IMR-90 (cell line): ENCODE measurements around the gene SCRN2. TPM values are rescaled to one million over a fixed set of nuclear protein-coding genes. Genes with fewer than 3 reads are reported as not detected.

Source experiments
- ATAC-seq: fragments of 200-7000 bp; cut with Tn5 transposase; 2 replicates; pipeline ENCODE4 v1.9.1; 2020; ENCODE audit warnings: low read depth, mild to moderate bottlenecking, moderate library complexity
- BruUV-seq: library from RNA; stranded (reverse); fragments of 400-500 nt; replicated peaks from 2 replicates; lab custom pipeline; 2021; lab: Mats Ljungman, UMichigan
- CTCF ChIA-PET: fragments of 300-600 bp; formaldehyde crosslinking; extraction: SDS; loops from one replicate; lab custom pipeline; 2021; ENCODE audit warnings: antibody characterized with exemption; lab: Yijun Ruan, JAX
- POLR2A ChIA-PET: fragments of 300-600 bp; sonication (Branson Sonifier 250); formaldehyde crosslinking; loops from one replicate; lab custom pipeline; 2022; ENCODE audit warnings: antibody characterized with exemption; ENCODE audit not compliant: unreplicated experiment; lab: Charles Lee
- DNase-seq: peaks from one replicate; pipeline ENCODE4 v3.0.0; 2013
- H2AFZ ChIP-seq: replicated peaks from 2 replicates; pipeline ENCODE3; 2013; ENCODE audit warnings: low read length, mild to moderate bottlenecking; ENCODE audit not compliant: poor library complexity
- H2AK5ac ChIP-seq: 2 replicates; pipeline ENCODE4 v1.6.1; 2013; ENCODE audit warnings: low read depth, low read length, inconsistent platforms
- H2AK9ac ChIP-seq: replicated peaks from 2 replicates; pipeline ENCODE3; 2013; ENCODE audit warnings: mild to moderate bottlenecking, low read depth, low read length, moderate library complexity; ENCODE audit not compliant: poor library complexity
- H2BK120ac ChIP-seq: 2 replicates; pipeline ENCODE4 v1.6.1; 2013; ENCODE audit warnings: low read depth, low read length, inconsistent platforms
- H2BK15ac ChIP-seq: 3 replicates; pipeline ENCODE4 v1.6.1; 2013; ENCODE audit warnings: low read depth, low read length, inconsistent platforms
- H2BK20ac ChIP-seq: 2 replicates; pipeline ENCODE4 v1.6.1; 2013; ENCODE audit warnings: low read depth, mild to moderate bottlenecking, inconsistent platforms, low read length, moderate library complexity
- H2BK5ac ChIP-seq: 2 replicates; pipeline ENCODE4 v1.6.1; 2013; ENCODE audit warnings: mild to moderate bottlenecking, low read depth, low read length, inconsistent platforms; ENCODE audit not compliant: poor library complexity, severe bottlenecking
- H3K14ac ChIP-seq: replicated peaks from 2 replicates; pipeline ENCODE4 v1.6.1; 2013; ENCODE audit warnings: low read depth, low read length, inconsistent platforms
- H3K18ac ChIP-seq: 2 replicates; pipeline ENCODE4 v1.6.1; 2013; ENCODE audit warnings: low read depth, low read length, control low read depth
- H3K23ac ChIP-seq: 2 replicates; pipeline ENCODE4 v1.6.1; 2013; ENCODE audit warnings: low read depth, low read length, inconsistent platforms
- H3K27ac ChIP-seq: 2 replicates; pipeline ENCODE4 v1.5.1; 2013; ENCODE audit warnings: mild to moderate bottlenecking, control low read depth, low read length; ENCODE audit not compliant: insufficient read depth
- H3K27me3 ChIP-seq: 2 replicates; pipeline ENCODE4 v1.6.1; 2013; ENCODE audit warnings: low read length; ENCODE audit not compliant: control insufficient read depth, insufficient read depth
- H3K36me3 ChIP-seq: 2 replicates; pipeline ENCODE4 v1.6.1; 2013; ENCODE audit warnings: low read length, mixed read lengths; ENCODE audit not compliant: control insufficient read depth, insufficient read depth
- H3K4ac ChIP-seq: 2 replicates; pipeline ENCODE4 v1.6.1; 2013; ENCODE audit warnings: low read depth, low read length, inconsistent platforms
- H3K4me1 ChIP-seq: 2 replicates; pipeline ENCODE4 v1.6.1; 2013; ENCODE audit warnings: low read length, mixed read lengths; ENCODE audit not compliant: control insufficient read depth, insufficient read depth
- H3K4me2 ChIP-seq: 2 replicates; pipeline ENCODE4 v1.6.1; 2013; ENCODE audit warnings: low read depth, mild to moderate bottlenecking, control low read depth, low read length, moderate library complexity
- H3K4me3 ChIP-seq: 2 replicates; pipeline ENCODE4 v1.5.1; 2013; ENCODE audit warnings: low read depth, mild to moderate bottlenecking, control low read depth, low read length, moderate library complexity; ENCODE audit not compliant: insufficient read depth
- H3K56ac ChIP-seq: 2 replicates; pipeline ENCODE4 v1.6.1; 2013; ENCODE audit warnings: low read length, inconsistent platforms; ENCODE audit not compliant: insufficient read depth; ENCODE audit errors: extremely low read depth
- H3K79me1 ChIP-seq, 2 experiments: 2 replicates each; pipeline ENCODE4 v1.6.1; 2013; ENCODE audit warnings: low read length in 2 of 2, inconsistent platforms in 1 of 2, low read depth in 1 of 2
- H3K9ac ChIP-seq: 2 replicates; pipeline ENCODE4 v1.6.1; 2013; ENCODE audit warnings: low read depth, low read length, control low read depth
- H3K9me1 ChIP-seq: 2 replicates; pipeline ENCODE4 v1.6.1; 2013; ENCODE audit warnings: low read length, inconsistent platforms; ENCODE audit not compliant: insufficient read depth
- H3K9me3 ChIP-seq: 2 replicates; pipeline ENCODE4 v1.6.1; 2013; ENCODE audit warnings: low read length; ENCODE audit not compliant: control insufficient read depth, insufficient read depth
- H4K20me1 ChIP-seq: 2 replicates; pipeline ENCODE4 v1.6.1; 2013; ENCODE audit warnings: low read length, inconsistent platforms; ENCODE audit not compliant: insufficient read depth
- H4K5ac ChIP-seq: 2 replicates; pipeline ENCODE4 v1.6.1; 2013; ENCODE audit warnings: mild to moderate bottlenecking, low read depth, low read length, control low read depth
- H4K8ac ChIP-seq, 2 experiments: 2 replicates each; pipeline ENCODE4 v1.6.1; 2013; ENCODE audit warnings: low read depth in 2 of 2, low read length in 2 of 2, control low read depth in 1 of 2, inconsistent platforms in 1 of 2
- H4K91ac ChIP-seq: 2 replicates; pipeline ENCODE4 v1.6.1; 2013; ENCODE audit warnings: low read depth, low read length, inconsistent platforms; ENCODE audit not compliant: insufficient read depth
- BHLHE40 ChIP-seq: fragments of 150-350 bp; IDR thresholded peaks from 2 replicates; pipeline ENCODE4 v1.6.1; 2016; ENCODE audit warnings: mild to moderate bottlenecking, low read depth, low read length
- CEBPB ChIP-seq: IDR thresholded peaks from 2 replicates; pipeline ENCODE4 v1.6.1; 2012; ENCODE audit warnings: low read depth, low read length, improper control_type of control experiment
- CHD1 ChIP-seq: IDR thresholded peaks from 2 replicates; pipeline ENCODE4 v1.6.1; 2012; ENCODE audit warnings: low read depth, low read length, improper control_type of control experiment
- CTCF ChIP-seq: conservative IDR thresholded peaks from 2 replicates; pipeline ENCODE4 v1.5.1; 2012; ENCODE audit warnings: mild to moderate bottlenecking, low read depth, low read length, improper control_type of control experiment
- ELK1 ChIP-seq: fragments of 150-350 bp; IDR thresholded peaks from 2 replicates; pipeline ENCODE4 v1.6.1; 2016; ENCODE audit warnings: low read depth, mild to moderate bottlenecking, low read length, moderate library complexity, borderline replicate concordance
- FOS ChIP-seq: fragments of 150-350 bp; IDR thresholded peaks from 2 replicates; pipeline ENCODE4 v1.6.1; 2016; ENCODE audit warnings: low read depth, low read length
- MAFK ChIP-seq: IDR thresholded peaks from 2 replicates; pipeline ENCODE4 v1.6.1; 2012; ENCODE audit warnings: low read depth, low read length, improper control_type of control experiment
- MAZ ChIP-seq: IDR thresholded peaks from 2 replicates; pipeline ENCODE4 v1.6.1; 2012; ENCODE audit warnings: low read depth, mild to moderate bottlenecking, low read length, improper control_type of control experiment, moderate library complexity, borderline replicate concordance
- MXI1 ChIP-seq: IDR thresholded peaks from 2 replicates; pipeline ENCODE4 v1.6.1; 2012; ENCODE audit warnings: low read depth, mild to moderate bottlenecking, low read length, moderate library complexity, borderline replicate concordance
- NFE2L2 ChIP-seq: fragments of 150-350 bp; IDR thresholded peaks from 2 replicates; pipeline ENCODE4 v1.6.1; 2016; ENCODE audit warnings: low read depth, mild to moderate bottlenecking, low read length
- POLR2A ChIP-seq: IDR thresholded peaks from 2 replicates; pipeline ENCODE4 v1.6.1; 2012; ENCODE audit warnings: mild to moderate bottlenecking, low read depth, low read length
- RCOR1 ChIP-seq: IDR thresholded peaks from 2 replicates; pipeline ENCODE4 v1.6.1; 2012; ENCODE audit warnings: mild to moderate bottlenecking, low read length, improper control_type of control experiment; ENCODE audit not compliant: insufficient replicate concordance
- RFX5 ChIP-seq: IDR thresholded peaks from 2 replicates; pipeline ENCODE4 v1.8.0; 2012; ENCODE audit warnings: low read depth, mild to moderate bottlenecking, low read length, moderate library complexity
- SMC3 ChIP-seq: fragments of 150-350 bp; IDR thresholded peaks from 2 replicates; pipeline ENCODE4 v1.6.1; 2016; ENCODE audit warnings: low read depth, mild to moderate bottlenecking, antibody characterized with exemption, low read length, moderate library complexity
- USF2 ChIP-seq: fragments of 150-350 bp; IDR thresholded peaks from 2 replicates; pipeline ENCODE4 v1.6.1; 2017; ENCODE audit warnings: mild to moderate bottlenecking, antibody characterized with exemption, low read length, low read depth
- WGBS, 2 experiments: methylation state at CpG; one replicate each; pipeline versions ENCODE4 v1.1.5 to v1.1.7; 2013; ENCODE audit warnings: missing lambda C conversion rate in 2 of 2; ENCODE audit not compliant: insufficient read length in 1 of 2; ENCODE audit errors: extremely low coverage in 2 of 2; 5-methylcytosine and 5-hydroxymethylcytosine counted together
- dilution Hi-C: fragments of 300-500 bp; cut with HindIII; formaldehyde crosslinking; loops from one replicate; pipeline ENCODE4 v1.14.3; 2018; ENCODE audit warnings: low sequenced_read_pairs; ENCODE audit not compliant: unreplicated experiment
- in situ Hi-C: fragments of 300-500 bp; cut with MboI; formaldehyde crosslinking; loops from 3 replicates; pipeline ENCODE4 v1.14.3; 2019; ENCODE audit warnings: low sequenced_read_pairs, inconsistent platforms, mixed read lengths
- intact Hi-C: fragments of 100-400 bp; cut with micrococcal nuclease; formaldehyde crosslinking; loops from 2 replicates; pipeline ENCODE4 v1.10.0; 2022
- polyA plus RNA-seq, 3 experiments: library from polyadenylated mRNA; depleted of rRNA; stranded (reverse); fragments of >200 nt; gene quantifications; 2 replicates each; pipeline ENCODE4 v1.2.3, GENCODE V29; 2012; ENCODE audit warnings: low replicate concordance in 1 of 3
- total RNA-seq: library from RNA; depleted of rRNA; stranded (reverse); fragments of >200 nt; gene quantifications from 2 replicates; pipeline ENCODE4 v1.2.3, GENCODE V29; 2012

SCRN2 gene
- total and polyA plus RNA-seq, 2 of the 4 experiments (the other 2 are of a cell fraction): 17.2 to 31.0 TPM

- H3K4me2 ChIP-seq: no peak overlapping the region
- 89% methylated on average over 7 of the region's 11 CpGs; no CpG with 5 or more reads in 1 of the 2 experiments for WGBS, 2 experiments
- H2AK5ac ChIP-seq: no peak overlapping the region
- peaks cover 30% of the 10 kb centered on the region for H3K36me3 ChIP-seq
- no peak overlapping the region for H3K9ac ChIP-seq
- H3K4me3 ChIP-seq: no peak overlapping the region
- H2BK20ac ChIP-seq: no peak overlapping the region
- POLR2A ChIA-PET: no interaction called here
- no peaks in the 10 kb centered on the region for H3K79me1 ChIP-seq
- H4K5ac ChIP-seq: no peak overlapping the region
- no peak overlapping the region for H3K14ac ChIP-seq
- no peak overlapping the region for H2BK5ac ChIP-seq
- H4K91ac ChIP-seq: no peak overlapping the region
- intact Hi-C loops: no loop called here
- H3K4ac ChIP-seq: no peak overlapping the region
- in situ Hi-C loops: no loop called here
- peaks cover 32% of the 10 kb centered on the region for H4K20me1 ChIP-seq
- no peak overlapping the region for H3K18ac ChIP-seq
- no peak for TF ChIP-seq POLR2A
- TF ChIP-seq FOS: no peak
- no peak for TF ChIP-seq MAFK
- TF ChIP-seq RFX5: no peak
- TF ChIP-seq ELK1: no peak
- TF ChIP-seq BHLHE40: no peak
- TF ChIP-seq CEBPB: no peak
- TF ChIP-seq CHD1: no peak
- no peak for TF ChIP-seq NFE2L2
- TF ChIP-seq MXI1: no peak
- no peak for TF ChIP-seq RCOR1
- no peak for TF ChIP-seq SMC3
- TF ChIP-seq CTCF: no peak
- no peak for TF ChIP-seq MAZ
- no peak for TF ChIP-seq USF2
- dilution Hi-C loops: no loop called here
- no peak overlapping the region for H2AFZ ChIP-seq
- H2AK9ac ChIP-seq: no peak overlapping the region
- H3K27me3 ChIP-seq: peaks cover 19% of the 10 kb centered on the region
- no peaks in the 10 kb centered on the region for H3K9me3 ChIP-seq
- no peak overlapping the region for H4K8ac ChIP-seq
- no peak overlapping the region for H2BK15ac ChIP-seq
- H3K9me1 ChIP-seq: 0 out of 2 replicates have a peak, but pooled peaks cover 2% of the 10 kb centered on the region
- H3K4me1 ChIP-seq: peaks cover 3% of the 10 kb centered on the region; the same call in 1 of the 2 replicates
- H3K23ac ChIP-seq: no peak overlapping the region
- CTCF ChIA-PET: no interaction called here
- H3K56ac ChIP-seq: no peak overlapping the region
- no peak overlapping the region for H3K27ac ChIP-seq
- ATAC-seq (no peak), DNase-seq (no peak)
- BruUV-seq: no TSS peak
- no peak overlapping the region for H2BK120ac ChIP-seq
Measured at GRCh38 chr17:47807421-47807820, 33.7 kb downstream of the SCRN2 start.
